HG03432 (cell line): ENCODE data around the gene SPRYD3.
"Not testable (repeated sequence)": the region's sequence is repeated elsewhere in the genome, so short reads cannot be mapped to it uniquely, and the experiment has no call there.

Source experiments
- ATAC-seq: cut with Tn5 transposase; IDR thresholded peaks from one replicate; pipeline ENCODE4 v1.9.1; 2021; ENCODE audit warnings: mild to moderate bottlenecking, moderate library complexity; ENCODE audit not compliant: unreplicated experiment

The SPRYD3 gene

DNA sequence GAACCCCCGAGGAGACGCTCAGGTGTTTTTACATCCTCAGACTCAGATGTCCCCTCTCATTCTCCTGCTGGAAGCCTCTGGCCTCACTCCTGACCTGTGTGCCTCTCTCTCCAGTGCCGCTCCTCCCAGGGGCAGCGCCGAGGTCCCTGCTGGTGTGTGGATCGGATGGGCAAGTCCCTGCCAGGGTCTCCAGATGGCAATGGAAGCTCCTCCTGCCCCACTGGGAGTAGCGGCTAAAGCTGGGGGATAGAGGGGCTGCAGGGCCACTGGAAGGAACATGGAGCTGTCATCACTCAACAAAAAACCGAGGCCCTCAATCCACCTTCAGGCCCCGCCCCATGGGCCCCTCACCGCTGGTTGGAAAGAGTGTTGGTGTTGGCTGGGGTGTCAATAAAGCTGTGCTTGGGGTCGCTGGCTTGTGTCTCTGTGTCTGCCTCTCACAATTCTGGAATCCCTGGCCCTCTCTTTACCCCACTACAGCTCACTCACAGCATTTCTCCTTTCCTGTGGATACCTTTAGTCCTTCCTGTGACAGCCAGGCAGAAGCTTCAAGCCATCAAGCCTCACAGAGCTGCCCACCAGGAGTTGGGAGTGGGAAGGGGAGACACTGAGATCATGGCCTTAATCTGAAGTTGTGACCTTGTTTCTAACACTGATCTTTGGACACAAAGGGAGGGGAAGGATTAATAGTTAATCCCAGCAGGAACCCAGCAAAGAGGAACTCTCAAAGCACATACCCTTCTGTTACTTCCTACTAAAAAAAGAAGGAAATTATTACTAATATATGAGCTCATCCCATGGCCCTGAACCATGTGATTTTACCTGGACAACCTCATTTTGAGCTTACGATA is 23.0 kb upstream of the SPRYD3 start:
- no peak for ATAC-seq

DNA sequence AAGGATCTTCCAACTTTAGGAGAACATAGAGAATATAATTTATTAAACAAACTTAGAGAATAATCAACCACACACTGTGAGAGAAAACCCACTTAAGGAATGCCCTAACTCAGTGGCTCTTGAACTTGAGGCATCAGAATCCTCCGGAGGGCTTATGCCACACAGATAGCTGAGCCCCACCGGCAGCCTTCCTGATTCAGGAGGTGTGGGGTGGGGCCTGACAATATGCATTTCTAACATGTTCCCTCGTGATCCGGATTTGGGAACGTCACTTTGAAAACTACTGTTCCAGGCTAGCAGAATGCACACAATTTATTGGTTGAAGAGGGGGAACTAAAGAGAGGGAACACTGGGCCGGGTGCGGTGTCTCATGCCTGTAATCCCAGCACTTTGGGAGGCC is 22.1 kb upstream of the SPRYD3 start:
- ATAC-seq, result no peak

DNA sequence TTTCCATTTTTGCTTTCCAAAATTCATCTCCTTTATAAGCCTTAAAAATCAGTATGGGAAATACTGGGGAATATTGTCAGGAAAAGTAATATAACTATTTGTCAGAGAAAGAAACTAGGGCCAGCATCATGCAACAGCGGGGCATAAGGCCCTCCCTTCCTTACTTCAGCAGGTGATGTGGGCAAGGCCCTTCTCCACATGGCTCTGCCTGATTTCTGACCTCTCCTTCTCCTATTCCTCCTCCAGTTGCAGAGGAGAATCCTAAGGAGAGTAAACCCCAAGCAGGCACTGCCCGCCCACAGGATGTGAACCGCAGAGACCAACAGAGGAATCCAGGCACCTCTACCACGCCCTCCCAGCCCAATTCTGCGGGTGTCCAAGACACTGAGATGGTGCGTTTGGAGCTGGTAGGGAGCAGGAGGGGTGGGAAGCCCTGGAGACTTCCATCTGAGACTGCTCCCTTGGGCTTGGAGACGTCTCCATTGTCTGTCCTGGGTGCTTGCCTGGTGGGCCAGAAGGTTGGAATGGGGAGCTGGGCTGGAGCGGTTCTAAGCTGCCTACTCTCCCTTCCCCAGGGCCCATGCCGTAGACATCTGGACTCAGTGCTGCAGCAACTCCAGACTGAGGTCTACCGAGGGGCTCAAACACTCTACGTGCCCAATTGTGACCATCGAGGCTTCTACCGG is 21.4 kb upstream of the SPRYD3 start:
- ATAC-seq, result no peak

DNA sequence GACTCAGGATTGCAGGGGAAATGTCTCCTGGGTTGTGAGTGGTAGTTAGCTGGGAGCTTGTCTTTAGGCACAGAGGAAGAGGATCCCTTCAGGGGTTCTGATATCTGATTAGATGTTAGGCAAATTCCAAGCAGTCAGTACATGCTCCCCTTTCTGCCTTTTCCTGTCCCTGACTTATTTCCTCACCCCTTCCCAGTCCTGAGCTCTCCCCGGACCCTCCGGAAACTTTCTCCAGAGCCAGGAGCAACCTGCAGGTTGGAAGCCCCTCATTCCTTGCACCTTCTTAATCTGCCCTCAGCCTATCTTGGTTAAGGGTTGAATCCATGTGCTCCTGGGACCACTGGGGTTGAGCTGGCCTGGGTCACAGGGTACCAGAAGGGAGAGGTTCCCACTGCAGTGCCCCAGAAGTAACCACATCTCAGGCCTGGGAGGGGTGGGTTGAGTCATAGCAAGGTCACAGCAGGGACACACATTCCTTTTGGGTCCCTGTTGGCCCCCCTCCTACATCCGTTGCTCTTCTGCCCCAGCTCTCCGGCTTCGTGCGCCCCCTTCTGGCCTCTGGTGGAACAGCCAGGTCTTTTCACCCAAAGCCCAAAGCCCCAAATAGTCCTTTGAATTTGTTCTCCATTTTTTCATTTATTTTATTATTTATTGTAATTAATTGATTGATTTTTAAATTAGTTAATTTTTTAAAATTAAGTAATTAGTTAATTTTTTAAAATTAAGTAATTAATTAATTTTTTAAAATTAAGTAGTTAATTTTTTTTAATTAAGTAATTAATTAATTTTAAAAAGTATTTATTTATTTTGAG is 20.1 kb upstream of the SPRYD3 start:
- ATAC-seq, result no peak

DNA sequence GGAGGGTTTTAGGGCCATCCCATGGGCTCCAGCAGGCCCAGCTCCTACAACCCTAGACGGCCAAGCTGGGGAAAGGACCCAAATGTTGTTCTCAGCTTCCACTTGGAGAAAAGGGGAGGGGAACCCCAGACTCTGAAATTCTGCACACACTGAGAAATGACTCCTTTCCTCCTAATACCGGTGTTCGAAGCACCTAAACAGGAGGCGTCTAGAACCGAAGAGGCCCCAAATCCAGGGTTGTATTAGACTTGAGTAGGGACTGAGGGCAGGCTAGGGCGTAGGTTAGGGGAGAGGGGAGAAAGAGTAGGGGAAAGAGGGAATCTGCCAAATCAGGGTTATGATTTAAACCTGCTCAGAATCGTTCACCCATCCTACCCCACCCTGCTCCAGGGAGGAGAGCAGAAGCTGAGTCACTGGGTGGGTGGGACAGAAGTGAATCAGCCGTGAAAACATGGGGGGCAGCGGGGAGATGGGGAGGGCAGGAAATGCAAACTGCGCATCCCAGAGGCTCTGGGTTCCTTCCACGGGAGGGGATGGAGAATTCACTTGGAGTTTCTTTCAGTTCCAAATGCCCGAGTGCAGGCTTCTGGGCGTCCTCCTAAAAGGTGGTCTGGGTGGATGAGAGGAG is 19.3 kb upstream of the SPRYD3 start:
- no peak for ATAC-seq

GRCh38 chr12:53097564-53098353 is 18.6 kb upstream of the SPRYD3 start, which contains the start of gene IGFBP6:
TSS of gene IGFBP6 (plus strand) at chr12:53097667. CDS start at chr12:53097718, 51 bp downstream.
- peak; percentile 54 for ATAC-seq

GRCh38 chr12:53097207-53097563 is 18.0 kb upstream of the SPRYD3 start:
- no peak for ATAC-seq

GRCh38 chr12:53096759-53097158 is 17.6 kb upstream of the SPRYD3 start:
- ATAC-seq, result no peak

GRCh38 chr12:53096089-53096741 is 17.0 kb upstream of the SPRYD3 start:
- ATAC-seq, result no peak

DNA sequence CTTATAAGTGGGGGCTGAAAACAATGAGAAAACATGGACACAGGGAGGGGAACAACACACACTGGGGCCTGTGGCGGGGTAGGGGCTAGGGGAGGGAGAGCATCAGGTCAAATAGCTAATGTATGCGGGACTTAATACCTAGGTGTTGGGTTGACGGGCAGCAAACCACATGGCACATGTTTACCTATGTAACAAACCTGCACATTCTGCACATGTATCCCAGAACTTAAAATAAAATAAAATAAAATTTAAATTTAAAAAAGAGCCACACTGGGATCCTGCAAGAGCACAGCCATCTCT is 16.4 kb upstream of the SPRYD3 start:
- ATAC-seq, result not testable (repeated sequence)

- not testable (repeated sequence) for ATAC-seq
These were observed 15.8 kb upstream of the SPRYD3 start for GRCh38 chr12:53094796-53095595.

DNA sequence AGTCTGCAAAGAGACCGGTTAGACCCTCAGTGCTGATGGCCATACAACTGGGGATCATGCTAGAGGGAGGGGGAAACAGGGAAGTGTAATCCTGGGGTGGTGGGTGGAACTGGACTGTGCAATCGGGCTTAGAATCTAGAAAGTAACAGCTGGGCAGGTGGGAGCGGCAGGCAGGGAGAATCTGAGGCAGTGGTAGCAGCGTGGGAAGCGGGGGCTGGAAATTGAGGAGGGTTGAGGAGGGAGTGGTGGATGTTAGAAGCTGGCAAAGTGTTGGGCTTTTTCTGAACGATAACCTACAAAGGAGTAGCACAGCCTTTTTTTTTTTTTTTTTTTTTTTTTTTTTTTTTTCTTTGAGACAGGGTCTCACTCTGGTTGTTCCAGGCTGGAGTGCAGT is 15.2 kb upstream of the SPRYD3 start:
- ATAC-seq, result no peak

GRCh38 chr12:53093777-53094393 is 14.7 kb upstream of the SPRYD3 start:
- no peak for ATAC-seq

DNA sequence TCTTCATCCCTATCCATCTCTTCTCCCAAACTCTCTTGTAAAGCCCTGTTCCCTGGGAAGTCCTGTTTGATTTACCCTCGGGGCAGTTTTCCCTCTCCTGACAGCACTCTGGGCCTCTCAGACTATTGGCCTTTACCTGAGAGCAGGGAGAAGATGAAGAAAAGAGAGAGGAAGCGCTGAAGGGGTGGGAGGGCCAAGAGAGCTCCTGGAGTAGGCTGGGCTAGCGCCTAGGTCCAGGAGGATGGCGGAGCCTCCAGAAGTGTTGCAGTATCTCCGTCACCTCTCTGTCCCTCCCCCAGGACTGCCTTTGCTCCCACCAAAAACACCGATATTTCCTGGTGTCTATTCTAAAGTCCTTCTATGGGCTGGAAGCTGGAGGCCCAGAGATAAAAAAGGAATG is 12.6 kb upstream of the SPRYD3 start:
- no peak for ATAC-seq

DNA sequence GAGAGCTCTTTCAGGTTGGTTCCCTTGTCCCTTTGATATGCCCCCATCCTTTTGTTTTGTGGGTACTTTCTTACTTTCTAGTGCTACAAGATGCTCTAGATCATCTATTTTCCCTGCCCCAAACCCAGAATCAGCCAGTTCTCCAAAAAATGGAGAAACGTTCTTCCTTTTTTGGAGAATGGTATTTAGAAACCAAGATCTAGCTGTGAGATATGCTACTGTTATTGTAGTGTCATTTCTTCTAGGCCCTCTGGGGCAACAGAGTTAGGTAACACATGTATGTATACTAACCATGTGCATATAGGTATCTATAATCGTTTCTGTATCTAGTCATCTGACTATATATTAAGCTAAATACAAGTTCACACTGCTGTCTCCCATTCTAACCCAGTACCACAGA is 11.4 kb upstream of the SPRYD3 start:
- ATAC-seq, result no peak

GRCh38 chr12:53090105-53090504 is 10.9 kb upstream of the SPRYD3 start:
- ATAC-seq, result no peak

DNA sequence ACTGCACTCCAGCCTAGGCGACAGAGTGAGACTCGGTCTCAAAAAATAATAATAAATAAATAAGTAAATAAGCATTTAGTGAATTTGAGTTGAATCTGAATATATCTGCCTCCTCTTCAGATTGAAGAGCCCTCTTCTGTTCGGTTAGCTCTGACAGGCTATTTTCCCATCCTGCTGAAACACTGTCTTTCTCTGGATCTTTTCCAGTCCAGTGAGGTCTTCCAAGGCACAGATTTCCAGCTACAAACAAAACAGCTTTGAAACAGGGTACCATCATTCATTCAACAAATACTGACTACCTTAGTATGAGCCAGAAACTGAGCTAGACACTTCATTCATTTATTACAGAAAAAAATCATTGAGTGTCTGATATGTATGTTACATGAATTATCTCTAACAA is 7.2 kb upstream of the SPRYD3 start:
- ATAC-seq, result no peak

GRCh38 chr12:53082637-53083175 is 3.5 kb upstream of the SPRYD3 start:
- no peak for ATAC-seq
